ENCODE results near the gene NXT1.
A peak's percentile ranks its signal among the peaks of the same experiment; 100 is the strongest.

The NXT1 gene

DNA sequence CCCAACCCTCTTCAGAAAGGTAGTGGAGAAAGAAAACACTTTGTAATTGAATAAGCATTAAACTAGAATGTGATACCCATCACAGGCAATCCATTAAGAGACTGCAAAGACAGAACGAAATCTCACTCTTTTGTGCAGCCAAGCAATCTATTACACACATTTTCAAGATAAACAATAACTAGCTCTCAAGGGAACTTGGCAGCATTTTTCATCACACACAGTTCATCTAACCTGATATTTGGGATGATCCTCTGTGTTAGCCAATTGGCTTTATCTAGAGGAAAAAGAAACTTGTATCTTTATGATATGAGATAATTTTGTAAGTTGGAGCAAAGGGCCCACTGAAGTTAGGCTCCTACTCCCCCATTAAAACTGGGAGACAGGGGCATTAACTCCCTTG is 9.9 kb downstream of the NXT1 start:
- no peak for DNase-seq (ENCODE audit: extremely low spot score)
- POLR2A ChIA-PET: interaction anchor here (1.0 to 5.7 kb wide), 2 partner anchors 9 to 90 kb away, joined by 3 to 67 read pairs; partner anchors contain the start of gene NXT1
- CTCF ChIA-PET: no interaction called here
- TF ChIP-seq BHLHE40 (IDR thresholded peaks at IDR 0.05; ENCODE audit: borderline replicate concordance) (no peak), L3MBTL2 (conservative IDR thresholded peaks at IDR 0.05) (no peak), FOXK2 (IDR thresholded peaks at IDR 0.05) (no peak), FOXM1 (IDR thresholded peaks at IDR 0.05; ENCODE audit: borderline replicate concordance) (no peak), SUZ12 (IDR thresholded peaks at IDR 0.05) (no peak), TARDBP (IDR thresholded peaks at IDR 0.05) (no peak), ELF4 (IDR thresholded peaks at IDR 0.05) (no peak), ZNF384 (IDR thresholded peaks at IDR 0.05) (no peak), PKNOX1 (IDR thresholded peaks at IDR 0.05) (no peak), HDGF (IDR thresholded peaks at IDR 0.05; ENCODE audit: borderline replicate concordance) (no peak), ARNT (IDR thresholded peaks at IDR 0.05) (no peak), NFRKB (IDR thresholded peaks at IDR 0.05) (no peak), CTBP1 (IDR thresholded peaks at IDR 0.05; ENCODE audit: borderline replicate concordance) (no peak), FOXA1 (IDR thresholded peaks at IDR 0.05) (no peak)

DNA sequence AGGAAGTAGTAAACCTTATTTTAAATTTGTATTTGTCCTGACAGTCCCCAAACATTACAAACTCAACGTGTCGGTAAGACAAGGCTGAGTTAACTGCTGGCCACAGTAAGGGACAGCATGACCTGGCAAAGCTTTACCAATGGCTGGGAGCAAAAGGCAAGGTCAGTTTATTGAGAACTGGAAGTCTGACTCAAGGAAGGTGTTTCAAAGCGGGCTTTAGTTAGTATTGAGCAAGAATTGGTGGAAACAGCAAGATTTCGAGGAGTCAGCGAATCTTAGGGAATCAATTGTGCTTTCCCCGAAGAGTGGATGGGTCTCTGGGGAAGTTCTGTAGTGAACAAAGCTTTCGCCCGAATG is 10.5 kb downstream of the NXT1 start:
- ChIA-PET POLR2A (interaction anchor here (0.6 to 5.7 kb wide), 3 partner anchors 10 to 90 kb away, joined by 3 to 67 read pairs (median 3); partner anchors contain the start of gene NXT1), CTCF (no interaction called here)
- no peak for TF ChIP-seq CTBP1 (IDR thresholded peaks at IDR 0.05; ENCODE audit: borderline replicate concordance)
- TF ChIP-seq NFRKB (IDR thresholded peaks at IDR 0.05): no peak
- TF ChIP-seq FOXA1 (IDR thresholded peaks at IDR 0.05): no peak
- TF ChIP-seq HDGF (IDR thresholded peaks at IDR 0.05; ENCODE audit: borderline replicate concordance): no peak
- TF ChIP-seq ELF4 (IDR thresholded peaks at IDR 0.05): no peak
- no peak for TF ChIP-seq ZNF384 (IDR thresholded peaks at IDR 0.05)
- TF ChIP-seq TARDBP (IDR thresholded peaks at IDR 0.05): no peak
- DNase-seq (ENCODE audit: extremely low spot score): no peak

DNA sequence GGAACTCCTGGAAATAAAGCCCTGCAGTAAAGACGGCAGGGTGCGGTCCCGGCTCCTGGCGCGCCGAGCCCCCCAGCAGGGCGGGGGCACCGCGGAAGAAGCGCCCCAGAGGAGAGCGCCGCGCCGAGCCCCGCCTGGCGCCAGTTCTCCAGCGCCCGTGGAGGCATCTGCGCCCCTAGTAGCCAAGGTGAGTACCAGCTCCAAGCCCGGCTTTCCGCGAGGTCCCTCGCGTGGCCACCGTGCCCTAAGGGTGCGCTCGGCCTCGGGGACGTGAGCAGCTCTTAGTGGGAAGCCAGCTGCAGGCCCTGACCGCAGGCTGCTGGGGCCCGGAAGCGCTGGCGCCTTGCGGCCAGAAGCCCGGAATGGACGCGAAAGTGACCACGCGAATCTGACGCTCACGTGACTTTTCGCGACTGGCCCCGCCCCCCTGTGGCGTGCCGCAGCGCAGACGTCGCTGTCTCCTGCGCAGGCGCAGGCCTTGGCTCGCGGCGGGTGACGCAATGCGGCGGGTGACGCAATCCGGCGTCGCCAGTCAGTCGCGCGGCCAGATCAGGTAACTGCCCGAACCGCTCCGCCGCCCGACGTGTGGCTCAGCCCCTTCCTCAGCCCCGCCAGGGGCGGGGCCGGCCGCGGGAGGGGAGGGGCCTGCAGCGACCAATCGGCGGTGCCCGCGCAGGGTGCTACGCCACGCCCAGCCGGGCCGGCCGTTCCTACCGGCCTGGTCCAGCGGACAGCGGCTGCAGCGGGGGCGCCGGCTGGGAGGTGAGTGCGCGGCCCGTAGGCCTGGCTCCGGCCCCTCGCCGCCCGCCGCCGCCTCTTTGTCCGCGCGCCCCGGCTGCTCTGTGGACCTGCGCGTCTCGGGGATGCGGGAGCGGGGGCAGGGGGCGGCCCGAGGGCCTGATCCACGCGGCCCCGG is 11.1 kb downstream of the NXT1 start, which contains the start of gene GZF1:
TSS of gene GZF1 (plus strand) at position 707 of the 916 bp plus-strand sequence. CDS start 2,202 bp downstream, outside the sequence.
- DNase-seq (ENCODE audit: extremely low spot score): peak; percentile 94
- ChIA-PET POLR2A (interaction anchor here (0.6 to 5.7 kb wide), 3 partner anchors 9 to 91 kb away, joined by 3 to 67 read pairs (median 3); partner anchors contain the start of gene NXT1), CTCF (no interaction called here)
- TF ChIP-seq ELF4 (IDR thresholded peaks at IDR 0.05) (peak; percentile 65), HDGF (IDR thresholded peaks at IDR 0.05; ENCODE audit: borderline replicate concordance) (no peak), SP1 (IDR thresholded peaks at IDR 0.05) (no peak), BHLHE40 (IDR thresholded peaks at IDR 0.05; ENCODE audit: borderline replicate concordance) (no peak; the same call in 1 of the 2 replicates), ARNT (IDR thresholded peaks at IDR 0.05) (no peak), SUZ12 (IDR thresholded peaks at IDR 0.05) (no peak), L3MBTL2 (conservative IDR thresholded peaks at IDR 0.05) (peak; percentile 67), FOXA1 (IDR thresholded peaks at IDR 0.05) (no peak)

- TF ChIP-seq HDGF (IDR thresholded peaks at IDR 0.05; ENCODE audit: borderline replicate concordance) (no peak), FOXK2 (IDR thresholded peaks at IDR 0.05) (no peak), TARDBP (IDR thresholded peaks at IDR 0.05) (no peak), LEF1 (IDR thresholded peaks at IDR 0.05; ENCODE audit: borderline replicate concordance) (no peak), BHLHE40 (IDR thresholded peaks at IDR 0.05; ENCODE audit: borderline replicate concordance) (no peak), SUZ12 (IDR thresholded peaks at IDR 0.05) (no peak), FOXA1 (IDR thresholded peaks at IDR 0.05) (no peak), CTBP1 (IDR thresholded peaks at IDR 0.05; ENCODE audit: borderline replicate concordance) (no peak), ZNF384 (IDR thresholded peaks at IDR 0.05) (no peak), L3MBTL2 (conservative IDR thresholded peaks at IDR 0.05) (no peak), PKNOX1 (IDR thresholded peaks at IDR 0.05) (no peak), ELF4 (IDR thresholded peaks at IDR 0.05) (no peak)
- peak; percentile 18 for DNase-seq (ENCODE audit: extremely low spot score)
- CTCF ChIA-PET: no interaction called here
- POLR2A ChIA-PET: interaction anchor here (5.7 kb wide), 1 partner anchor 12 kb away, joined by 67 read pairs; the partner anchor contains the start of gene NXT1
These were observed 12.0 kb downstream of the NXT1 start for GRCh38 chr20:23362392-23363256.

DNA sequence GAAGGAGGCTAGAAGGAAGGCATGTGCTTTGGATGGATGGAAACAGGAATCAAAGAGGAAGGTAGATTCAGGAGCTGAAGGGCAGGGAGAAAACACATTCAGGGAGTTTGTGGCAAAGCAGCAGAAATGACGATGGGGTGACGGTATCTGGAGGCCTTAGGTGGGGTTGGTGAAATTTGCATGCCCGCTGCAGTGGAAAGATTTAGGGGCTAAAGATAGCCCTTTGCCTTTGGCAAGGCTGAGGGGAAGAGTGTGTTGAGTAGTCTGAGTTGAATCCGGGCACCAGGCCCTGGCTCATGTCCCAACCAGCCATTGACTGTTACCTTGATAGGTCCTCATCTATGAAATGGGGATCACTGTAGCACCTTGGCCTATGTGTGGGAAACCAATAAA is 12.7 kb downstream of the NXT1 start:
- CTCF ChIA-PET: no interaction called here
- POLR2A ChIA-PET: interaction anchor here (2.3 kb wide), 1 partner anchor 13 kb away, joined by 7 read pairs; the partner anchor contains the start of gene NXT1
- TF ChIP-seq ZNF384 (IDR thresholded peaks at IDR 0.05) (no peak), LEF1 (IDR thresholded peaks at IDR 0.05; ENCODE audit: borderline replicate concordance) (no peak), ARNT (IDR thresholded peaks at IDR 0.05) (no peak)

More for the DNA sequence above, 12.7 kb downstream of the NXT1 start:
- DNase-seq (ENCODE audit: extremely low spot score): no peak

All from HEK293T (cell line).